ENCODE data around the gene PANK1.
A peak's percentile ranks its signal among the peaks of the same experiment; 100 is the strongest.

The PANK1 gene

GRCh38 chr10:89615112-89615511, 29.9 kb downstream of the PANK1 start:
- Histone ChIP-seq H3K9me3 (ENCODE audit: control insufficient read depth in 1 of 2, low read length in 2 of 2) (peaks cover 0 to 3% of the 10 kb centered on the region in 2 donors), H3K4me1 (ENCODE audit: control insufficient read depth in 1 of 2, insufficient read depth in 2 of 2, low read length in 2 of 2) (no peaks in the 10 kb centered on the region), H3K4me3 (ENCODE audit: low read depth in 1 of 2, low read length in 2 of 2) (no peak overlapping the region), H3K36me3 (ENCODE audit: control insufficient read depth in 1 of 2, insufficient read depth in 2 of 2, low read length in 2 of 2) (peaks cover 6 to 10% of the 10 kb centered on the region in 2 donors), H3K27ac (ENCODE audit: low read length) (no peak overlapping the region), H3K27me3 (ENCODE audit: low read depth, low read length) (no peaks in the 10 kb centered on the region)

DNA sequence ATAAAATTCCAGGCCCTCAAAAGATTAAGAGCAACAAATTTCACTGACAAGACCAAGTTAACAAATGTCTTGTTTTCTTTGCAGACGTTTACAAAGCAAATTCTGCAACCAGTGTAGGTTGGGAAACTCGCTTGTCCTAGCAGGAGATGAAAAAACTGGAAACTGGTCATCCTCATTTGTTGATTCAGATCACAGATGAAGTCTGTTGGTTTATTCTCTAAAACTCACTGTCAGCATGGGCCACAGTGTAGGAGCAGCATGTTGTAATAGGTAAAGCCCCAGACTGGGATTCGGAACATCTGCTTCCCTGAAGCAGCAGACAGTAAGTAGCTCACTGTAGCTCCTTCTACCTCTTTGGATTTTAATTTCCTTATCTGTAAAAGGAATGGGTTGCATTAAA, 31.5 kb downstream of the PANK1 start:
- Histone ChIP-seq H3K9me3 (ENCODE audit: control insufficient read depth in 1 of 2, low read length in 2 of 2) (no peaks in the 10 kb centered on the region), H3K27ac (ENCODE audit: low read length) (no peak overlapping the region), H3K27me3 (ENCODE audit: low read depth, low read length) (no peaks in the 10 kb centered on the region), H3K36me3 (ENCODE audit: control insufficient read depth in 1 of 2, insufficient read depth in 2 of 2, low read length in 2 of 2) (peaks cover 9 to 15% of the 10 kb centered on the region in 2 donors), H3K4me3 (ENCODE audit: low read depth in 1 of 2, low read length in 2 of 2) (no peak overlapping the region), H3K4me1 (ENCODE audit: control insufficient read depth in 1 of 2, insufficient read depth in 2 of 2, low read length in 2 of 2) (no peaks in the 10 kb centered on the region)

DNA sequence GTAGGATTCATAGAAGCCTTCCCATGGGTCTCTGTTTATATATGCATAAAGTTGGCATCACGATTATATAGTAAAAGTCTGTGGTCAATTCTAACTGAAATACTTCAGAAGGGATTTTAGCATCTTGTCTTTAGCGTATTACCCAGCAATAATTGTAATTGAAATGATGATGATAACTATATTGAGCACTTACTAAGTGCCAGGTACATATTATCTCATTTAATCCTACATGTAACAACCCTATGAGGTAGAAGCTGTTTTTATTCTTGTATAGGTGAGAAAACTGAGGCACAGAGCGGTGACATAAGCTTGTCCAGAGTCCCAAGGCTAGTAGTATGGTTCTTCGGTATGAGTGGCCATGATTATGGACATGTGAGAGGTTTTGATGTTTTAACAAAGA, 33.8 kb downstream of the PANK1 start:
- peaks cover 9 to 15% of the 10 kb centered on the region in 2 donors for H3K36me3 ChIP-seq (ENCODE audit: control insufficient read depth in 1 of 2, insufficient read depth in 2 of 2, low read length in 2 of 2)
- no peak overlapping the region for H3K4me3 ChIP-seq (ENCODE audit: low read depth in 1 of 2, low read length in 2 of 2)
- H3K27ac ChIP-seq (ENCODE audit: low read length) = no peak overlapping the region
- no peaks in the 10 kb centered on the region for H3K9me3 ChIP-seq (ENCODE audit: control insufficient read depth in 1 of 2, low read length in 2 of 2)
- H3K4me1 ChIP-seq (ENCODE audit: control insufficient read depth in 1 of 2, insufficient read depth in 2 of 2, low read length in 2 of 2) = no peaks in the 10 kb centered on the region
- H3K27me3 ChIP-seq (ENCODE audit: low read depth, low read length) = no peaks in the 10 kb centered on the region

GRCh38 chr10:89609833-89610346, 35.2 kb downstream of the PANK1 start:
- Histone ChIP-seq H3K27ac (ENCODE audit: low read length) (no peak overlapping the region), H3K9me3 (ENCODE audit: control insufficient read depth in 1 of 2, low read length in 2 of 2) (no peaks in the 10 kb centered on the region), H3K27me3 (ENCODE audit: low read depth, low read length) (no peaks in the 10 kb centered on the region), H3K4me3 (ENCODE audit: low read depth in 1 of 2, low read length in 2 of 2) (no peak overlapping the region), H3K36me3 (ENCODE audit: control insufficient read depth in 1 of 2, insufficient read depth in 2 of 2, low read length in 2 of 2) (peaks cover 9 to 15% of the 10 kb centered on the region in 2 donors), H3K4me1 (ENCODE audit: control insufficient read depth in 1 of 2, insufficient read depth in 2 of 2, low read length in 2 of 2) (no peaks in the 10 kb centered on the region)

- Histone ChIP-seq H3K9me3 (ENCODE audit: control insufficient read depth in 1 of 2, low read length in 2 of 2) (no peaks in the 10 kb centered on the region), H3K36me3 (ENCODE audit: control insufficient read depth in 1 of 2, insufficient read depth in 2 of 2, low read length in 2 of 2) (peaks cover 0 to 3% of the 10 kb centered on the region in 2 donors), H3K27me3 (ENCODE audit: low read depth, low read length) (no peaks in the 10 kb centered on the region), H3K4me3 (ENCODE audit: low read depth in 1 of 2, low read length in 2 of 2) (no peak overlapping the region), H3K27ac (ENCODE audit: low read length) (no peak overlapping the region), H3K4me1 (ENCODE audit: control insufficient read depth in 1 of 2, insufficient read depth in 2 of 2, low read length in 2 of 2) (no peaks in the 10 kb centered on the region)
Measured at GRCh38 chr10:89604200-89604599, 40.8 kb downstream of the PANK1 start.

DNA sequence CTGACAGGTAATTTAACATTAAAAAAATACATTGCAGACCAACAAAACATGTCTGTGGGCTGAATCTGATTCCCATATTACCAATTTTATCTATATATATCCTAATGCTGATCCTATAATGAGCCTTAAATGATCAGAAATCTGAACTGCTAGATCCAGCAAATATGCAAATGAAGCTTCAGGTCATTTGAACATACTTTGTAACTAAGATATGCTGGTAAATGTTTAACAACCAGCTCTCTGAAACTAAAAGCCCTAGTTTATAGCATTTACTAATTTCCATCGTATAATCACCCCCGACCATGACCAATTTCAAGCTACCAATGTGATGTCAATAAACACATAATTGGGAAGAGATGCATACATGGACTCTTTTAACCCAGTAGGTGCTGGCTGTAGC, 42.1 kb downstream of the PANK1 start:
- H3K36me3 ChIP-seq (ENCODE audit: control insufficient read depth in 1 of 2, insufficient read depth in 2 of 2, low read length in 2 of 2) = peaks cover 0 to 9% of the 10 kb centered on the region in 2 donors
- no peaks in the 10 kb centered on the region for H3K9me3 ChIP-seq (ENCODE audit: control insufficient read depth in 1 of 2, low read length in 2 of 2)
- H3K27ac ChIP-seq (ENCODE audit: low read length) = no peak overlapping the region

GRCh38 chr10:89601728-89602361, 43.2 kb downstream of the PANK1 start:
- Histone ChIP-seq H3K4me1 (ENCODE audit: control insufficient read depth in 1 of 2, insufficient read depth in 2 of 2, low read length in 2 of 2) (no peaks in the 10 kb centered on the region), H3K4me3 (ENCODE audit: low read depth in 1 of 2, low read length in 2 of 2) (no peak overlapping the region), H3K27ac (ENCODE audit: low read length) (no peak overlapping the region), H3K36me3 (ENCODE audit: control insufficient read depth in 1 of 2, insufficient read depth in 2 of 2, low read length in 2 of 2) (peaks cover 0 to 11% of the 10 kb centered on the region in 2 donors), H3K9me3 (ENCODE audit: control insufficient read depth in 1 of 2, low read length in 2 of 2) (no peaks in the 10 kb centered on the region), H3K27me3 (ENCODE audit: low read depth, low read length) (no peaks in the 10 kb centered on the region)

More for the DNA sequence above, 42.1 kb downstream of the PANK1 start:
- Histone ChIP-seq H3K4me3 (ENCODE audit: low read depth in 1 of 2, low read length in 2 of 2) (no peak overlapping the region), H3K27me3 (ENCODE audit: low read depth, low read length) (no peaks in the 10 kb centered on the region), H3K4me1 (ENCODE audit: control insufficient read depth in 1 of 2, insufficient read depth in 2 of 2, low read length in 2 of 2) (no peaks in the 10 kb centered on the region)

- Histone ChIP-seq H3K4me1 (ENCODE audit: control insufficient read depth in 1 of 2, insufficient read depth in 2 of 2, low read length in 2 of 2) (no peaks in the 10 kb centered on the region), H3K4me3 (ENCODE audit: low read depth in 1 of 2, low read length in 2 of 2) (no peak overlapping the region), H3K27ac (ENCODE audit: low read length) (no peak overlapping the region), H3K9me3 (ENCODE audit: control insufficient read depth in 1 of 2, low read length in 2 of 2) (no peaks in the 10 kb centered on the region), H3K27me3 (ENCODE audit: low read depth, low read length) (no peaks in the 10 kb centered on the region), H3K36me3 (ENCODE audit: control insufficient read depth in 1 of 2, insufficient read depth in 2 of 2, low read length in 2 of 2) (peaks cover 0 to 11% of the 10 kb centered on the region in 2 donors)
Measured at GRCh38 chr10:89600041-89600440, 45.0 kb downstream of the PANK1 start.

GRCh38 chr10:89593043-89593442, 52.0 kb downstream of the PANK1 start:
- Histone ChIP-seq H3K4me3 (ENCODE audit: low read depth in 1 of 2, low read length in 2 of 2) (no peak overlapping the region), H3K9me3 (ENCODE audit: control insufficient read depth in 1 of 2, low read length in 2 of 2) (no peaks in the 10 kb centered on the region), H3K27me3 (ENCODE audit: low read depth, low read length) (no peaks in the 10 kb centered on the region), H3K36me3 (ENCODE audit: control insufficient read depth in 1 of 2, insufficient read depth in 2 of 2, low read length in 2 of 2) (peaks cover 1 to 12% of the 10 kb centered on the region in 2 donors), H3K4me1 (ENCODE audit: control insufficient read depth in 1 of 2, insufficient read depth in 2 of 2, low read length in 2 of 2) (peaks cover 10 to 13% of the 10 kb centered on the region in 2 donors), H3K27ac (ENCODE audit: low read length) (no peak overlapping the region)

GRCh38 chr10:89592539-89592938, 52.5 kb downstream of the PANK1 start:
- no peak overlapping the region for H3K27ac ChIP-seq (ENCODE audit: low read length)

DNA sequence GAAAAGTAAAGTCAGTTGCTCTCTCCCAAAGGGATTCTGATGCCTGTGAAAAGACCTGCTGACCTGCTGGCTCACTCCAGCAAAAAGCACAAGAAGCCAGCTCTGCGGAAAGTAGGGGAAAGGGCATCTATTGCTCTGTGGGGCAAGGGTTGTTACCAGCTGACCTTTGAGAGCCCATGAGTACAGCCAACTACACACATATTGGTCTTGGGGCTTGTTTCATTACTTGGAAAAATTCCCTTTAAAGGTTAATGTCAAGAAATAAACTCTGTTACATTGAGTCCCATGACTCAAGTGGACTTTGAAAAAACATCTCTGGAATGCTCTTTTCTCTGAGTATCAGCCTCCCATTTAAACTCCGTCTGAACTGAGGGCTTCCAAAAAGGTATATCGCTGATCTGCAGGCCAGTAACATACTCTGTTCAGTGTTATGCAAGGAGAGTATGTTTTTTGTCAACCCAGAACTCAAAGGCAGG, 53.2 kb downstream of the PANK1 start:
- peaks cover 3 to 8% of the 10 kb centered on the region in 2 donors for H3K36me3 ChIP-seq (ENCODE audit: control insufficient read depth in 1 of 2, insufficient read depth in 2 of 2, low read length in 2 of 2)
- peak overlapping the region; percentile 42 for H3K27ac ChIP-seq (ENCODE audit: low read length)
- H3K27me3 ChIP-seq (ENCODE audit: low read depth, low read length) = no peaks in the 10 kb centered on the region
- no peaks in the 10 kb centered on the region for H3K9me3 ChIP-seq (ENCODE audit: control insufficient read depth in 1 of 2, low read length in 2 of 2)
- H3K4me3 ChIP-seq (ENCODE audit: low read depth in 1 of 2, low read length in 2 of 2) = no peak overlapping the region
- peaks cover 10 to 13% of the 10 kb centered on the region in 2 donors for H3K4me1 ChIP-seq (ENCODE audit: control insufficient read depth in 1 of 2, insufficient read depth in 2 of 2, low read length in 2 of 2)

More at GRCh38 chr10:89592539-89592938, 52.5 kb downstream of the PANK1 start:
- Histone ChIP-seq H3K36me3 (ENCODE audit: control insufficient read depth in 1 of 2, insufficient read depth in 2 of 2, low read length in 2 of 2) (peaks cover 3 to 8% of the 10 kb centered on the region in 2 donors), H3K4me3 (ENCODE audit: low read depth in 1 of 2, low read length in 2 of 2) (no peak overlapping the region), H3K9me3 (ENCODE audit: control insufficient read depth in 1 of 2, low read length in 2 of 2) (no peaks in the 10 kb centered on the region), H3K4me1 (ENCODE audit: control insufficient read depth in 1 of 2, insufficient read depth in 2 of 2, low read length in 2 of 2) (peaks cover 10 to 13% of the 10 kb centered on the region in 2 donors), H3K27me3 (ENCODE audit: low read depth, low read length) (no peaks in the 10 kb centered on the region)
